ENCODE measurements around the gene ATXN1.

The ATXN1 gene

GRCh38 chr6:16803294-16804200, 42.3 kb upstream of the ATXN1 start (continued):
- TF ChIP-seq ZNF335 (tag by site-specific recombination; conservative IDR thresholded peaks at IDR 0.05), result 0 out of 2 replicates have a peak, but pooled peaks have one; percentile 22
- no peak for TF ChIP-seq ZNF600 (tag by site-specific recombination; IDR thresholded peaks at IDR 0.05)
- TF ChIP-seq FEZF1 (tag by site-specific recombination; IDR thresholded peaks at IDR 0.05), result peak; percentile 52
- TF ChIP-seq ZNF280D (tag by site-specific recombination; IDR thresholded peaks at IDR 0.05), result no peak
- TF ChIP-seq ZNF555 (tag by site-specific recombination; conservative IDR thresholded peaks at IDR 0.05), result no peak
- no peak for TF ChIP-seq ZBTB20 (tag by site-specific recombination; IDR thresholded peaks at IDR 0.05)
- no peak for TF ChIP-seq ZNF24 (tag by site-specific recombination; IDR thresholded peaks at IDR 0.05)
- no peak for TF ChIP-seq YY2 (tag by site-specific recombination; IDR thresholded peaks at IDR 0.05)
- no peak for TF ChIP-seq AEBP2 (tag by site-specific recombination; IDR thresholded peaks at IDR 0.05; ENCODE audit: borderline replicate concordance)
- TF ChIP-seq ZNF184 (tag by site-specific recombination; IDR thresholded peaks at IDR 0.05), result no peak
- no peak for TF ChIP-seq SP7 (tag by site-specific recombination; IDR thresholded peaks at IDR 0.05)
- TF ChIP-seq ZNF544 (tag by site-specific recombination; IDR thresholded peaks at IDR 0.05), result no peak
- TF ChIP-seq REST (tag by site-specific recombination; IDR thresholded peaks at IDR 0.05), result no peak
- TF ChIP-seq ZNF549 (tag by site-specific recombination; IDR thresholded peaks at IDR 0.05), result no peak
- TF ChIP-seq ZNF155 (tag by site-specific recombination; IDR thresholded peaks at IDR 0.05), result no peak
- 0 out of 2 replicates have a peak, but pooled peaks have one; percentile 21 for TF ChIP-seq ZNF664 (tag by site-specific recombination; IDR thresholded peaks at IDR 0.05)
- no peak for TF ChIP-seq IKZF3 (tag by site-specific recombination; IDR thresholded peaks at IDR 0.05)
- no peak for TF ChIP-seq ZNF169 (tag by site-specific recombination; IDR thresholded peaks at IDR 0.05)
- no peak for TF ChIP-seq ZXDB (tag by site-specific recombination; IDR thresholded peaks at IDR 0.05)
- no peak for TF ChIP-seq SP3 (tag by site-specific recombination; IDR thresholded peaks at IDR 0.05)
- TF ChIP-seq ZNF704 (tag by site-specific recombination; IDR thresholded peaks at IDR 0.05), result no peak
- TF ChIP-seq PATZ1 (tag by site-specific recombination; IDR thresholded peaks at IDR 0.05), result no peak
- TF ChIP-seq ZNF776 (tag by site-specific recombination; IDR thresholded peaks at IDR 0.05; ENCODE audit: borderline replicate concordance), result no peak
- TF ChIP-seq ZNF362 (tag by site-specific recombination; IDR thresholded peaks at IDR 0.05), result no peak
- TF ChIP-seq ZSCAN5A (tag by site-specific recombination; IDR thresholded peaks at IDR 0.05), result no peak
